CD4-positive, CD25-positive, alpha-beta regulatory T cell (primary cell): ENCODE data around the gene INTS2. TPM values are rescaled to one million over a fixed set of nuclear protein-coding genes. Genes with fewer than 3 reads are reported as not detected.

Experiments used
- ATAC-seq, 2 donors: fragments of 150-1000 bp; cut with Tn5 transposase; one replicate each; pipeline ENCODE4 v1.10.0; 2021; ENCODE audit warnings: low read depth in 2 of 2, moderate number of reproducible peaks in 2 of 2, moderate library complexity in 1 of 2
- DNase-seq, 3 donors: peaks; one replicate each; pipeline versions ENCODE4 v3.0.0 to v3.0.0-alpha.2; 2012 to 2022; ENCODE audit warnings: mixed read lengths in 1 of 3
- H3K27ac ChIP-seq: one replicate; pipeline ENCODE4 v1.7.0; 2013; ENCODE audit warnings: mild to moderate bottlenecking, low read length; ENCODE audit not compliant: insufficient read depth, poor library complexity, severe bottlenecking
- H3K27me3 ChIP-seq: one replicate; pipeline ENCODE4 v1.7.0; 2013; ENCODE audit warnings: low read length; ENCODE audit not compliant: control insufficient read depth, insufficient read depth
- H3K36me3 ChIP-seq: one replicate; pipeline ENCODE4 v1.7.0; 2013; ENCODE audit warnings: mild to moderate bottlenecking, low read length, moderate library complexity; ENCODE audit not compliant: control insufficient read depth, insufficient read depth
- H3K4me1 ChIP-seq: 2 replicates; pipeline ENCODE4 v1.7.0; 2013; ENCODE audit warnings: mild to moderate bottlenecking, low read length; ENCODE audit not compliant: insufficient read depth, control insufficient read depth, poor library complexity, severe bottlenecking
- H3K4me3 ChIP-seq: one replicate; pipeline ENCODE4 v1.7.0; 2013; ENCODE audit warnings: low read depth, mild to moderate bottlenecking, low read length, moderate library complexity
- H3K9me3 ChIP-seq, 2 experiments: 1 replicate in 1 of 2; 2 replicates in 1 of 2; pipeline ENCODE4 v1.7.0; 2013; ENCODE audit warnings: low read length in 2 of 2, mild to moderate bottlenecking in 1 of 2, moderate library complexity in 1 of 2; ENCODE audit not compliant: control insufficient read depth in 2 of 2
- H3K27ac Mint-ChIP-seq, 3 donors: one replicate each; pipeline ENCODE4 v1.8.0; 2020 to 2022; ENCODE audit warnings: mild to moderate bottlenecking in 3 of 3, mixed read lengths in 3 of 3, moderate library complexity in 2 of 3
- H3K27me3 Mint-ChIP-seq: one replicate; pipeline ENCODE4 v1.8.0; 2022; ENCODE audit warnings: mild to moderate bottlenecking, mixed read lengths
- H3K36me3 Mint-ChIP-seq: one replicate; pipeline ENCODE4 v1.8.0; 2020; ENCODE audit warnings: mixed read lengths
- H3K4me1 Mint-ChIP-seq, 4 donors: one replicate each; pipeline ENCODE4 v1.8.0; 2020 to 2022; ENCODE audit warnings: mixed read lengths in 4 of 4, mild to moderate bottlenecking in 1 of 4
- H3K4me3 Mint-ChIP-seq, 4 donors: one replicate each; pipeline ENCODE4 v1.8.0; 2020 to 2022; ENCODE audit warnings: mild to moderate bottlenecking in 4 of 4, mixed read lengths in 4 of 4, moderate library complexity in 3 of 4
- H3K9me3 Mint-ChIP-seq, 7 donors: one replicate each; pipeline ENCODE4 v1.8.0; 2020 to 2022; ENCODE audit warnings: mixed read lengths in 7 of 7, mild to moderate bottlenecking in 3 of 7, moderate library complexity in 2 of 7
- polyA plus RNA-seq, 4 donors: library from polyadenylated mRNA; unstranded; fragments of 300-500 nt; fragmentation: Illumina TruSeq; gene quantifications; one replicate each; pipeline ENCODE4 v1.2.3, GENCODE V29; 2021
- total RNA-seq: library from RNA; stranded (reverse); gene quantifications from one replicate; pipeline ENCODE4 v1.2.3, GENCODE V29; 2022

The INTS2 gene
- total and polyA plus RNA-seq, 5 donors from 2014 or later, result 3.3 to 10.3 (median 4.3) TPM

GRCh38 chr17:61837175-61838051 is 90.4 kb downstream of the INTS2 start:
- DNase-seq, result peak; percentile 36 to 72 (median 50)
- peaks cover 4% of the 10 kb centered on the region for H3K27me3 Mint-ChIP-seq
- H3K27me3 ChIP-seq, result no peaks in the 10 kb centered on the region
- no peaks in the 10 kb centered on the region for H3K9me3 ChIP-seq
- H3K4me3 Mint-ChIP-seq, result no peak overlapping the region
- ATAC-seq, result peak in 1 of 2 donors; percentile 39
- no peaks in the 10 kb centered on the region for H3K4me1 Mint-ChIP-seq
- no peaks in the 10 kb centered on the region for H3K36me3 Mint-ChIP-seq
- H3K4me3 ChIP-seq, result no peak overlapping the region
- H3K9me3 Mint-ChIP-seq, result peaks cover 0 to 2% (median 0%) of the 10 kb centered on the region in 7 donors
- H3K4me1 ChIP-seq, result no peaks in the 10 kb centered on the region
- no peak overlapping the region for H3K27ac Mint-ChIP-seq
- no peaks in the 10 kb centered on the region for H3K36me3 ChIP-seq
- H3K27ac ChIP-seq, result no peak overlapping the region

- H3K27ac Mint-ChIP-seq, result no peak overlapping the region
- H3K9me3 Mint-ChIP-seq, result no peaks in the 10 kb centered on the region
- H3K36me3 Mint-ChIP-seq, result no peaks in the 10 kb centered on the region
- H3K4me1 Mint-ChIP-seq, result no peaks in the 10 kb centered on the region
- H3K4me3 ChIP-seq, result no peak overlapping the region
- no peak overlapping the region for H3K4me3 Mint-ChIP-seq
- H3K9me3 ChIP-seq, result no peaks in the 10 kb centered on the region
- H3K4me1 ChIP-seq, result no peaks in the 10 kb centered on the region
- H3K27me3 Mint-ChIP-seq, result peaks cover 4% of the 10 kb centered on the region
- no peak for ATAC-seq
- H3K36me3 ChIP-seq, result no peaks in the 10 kb centered on the region
- H3K27ac ChIP-seq, result no peak overlapping the region
- H3K27me3 ChIP-seq, result no peaks in the 10 kb centered on the region
- no peak for DNase-seq
Measured at GRCh38 chr17:61836266-61837174, 91.3 kb downstream of the INTS2 start.

- Histone ChIP-seq H3K27me3 (no peaks in the 10 kb centered on the region), H3K4me3 (no peak overlapping the region), H3K27ac (no peak overlapping the region), H3K4me1 (no peaks in the 10 kb centered on the region), H3K9me3 (no peaks in the 10 kb centered on the region), H3K36me3 (no peaks in the 10 kb centered on the region)
- H3K27ac Mint-ChIP-seq, result no peak overlapping the region
- ATAC-seq (no peak), DNase-seq (no peak)
- no peaks in the 10 kb centered on the region for H3K27me3 Mint-ChIP-seq
- no peaks in the 10 kb centered on the region for H3K36me3 Mint-ChIP-seq
- H3K4me1 Mint-ChIP-seq, result no peaks in the 10 kb centered on the region
- H3K4me3 Mint-ChIP-seq, result no peak overlapping the region
- no peaks in the 10 kb centered on the region for H3K9me3 Mint-ChIP-seq
Measured at GRCh38 chr17:61835606-61836005, 92.2 kb downstream of the INTS2 start.

DNA sequence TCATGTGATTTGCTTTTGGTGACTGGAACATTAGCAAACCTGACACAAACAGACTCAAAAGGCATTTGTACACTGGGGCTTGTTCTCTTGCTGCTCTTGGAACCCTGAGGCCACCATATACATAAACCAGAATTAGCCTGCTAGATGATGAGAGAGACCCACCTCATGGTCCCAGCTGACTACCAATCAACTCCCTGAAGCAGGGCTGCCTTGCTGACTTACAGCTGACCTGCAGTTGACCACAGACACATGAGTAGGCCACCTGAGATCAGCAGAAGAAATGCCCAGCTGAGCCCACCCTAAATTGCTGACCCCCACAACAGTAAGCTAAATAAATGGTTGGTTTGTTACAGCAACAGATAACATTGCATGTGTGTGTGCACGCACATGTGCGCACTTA is 93.2 kb downstream of the INTS2 start:
- no peaks in the 10 kb centered on the region for H3K36me3 Mint-ChIP-seq
- H3K27ac Mint-ChIP-seq, result no peak overlapping the region
- no peaks in the 10 kb centered on the region for H3K27me3 Mint-ChIP-seq
- no peaks in the 10 kb centered on the region for H3K4me1 Mint-ChIP-seq
- H3K9me3 Mint-ChIP-seq, result no peaks in the 10 kb centered on the region
- H3K4me3 Mint-ChIP-seq, result no peak overlapping the region
- Histone ChIP-seq H3K4me1 (no peaks in the 10 kb centered on the region), H3K9me3 (no peaks in the 10 kb centered on the region), H3K4me3 (no peak overlapping the region), H3K36me3 (no peaks in the 10 kb centered on the region), H3K27me3 (no peaks in the 10 kb centered on the region), H3K27ac (no peak overlapping the region)
- ATAC-seq (no peak), DNase-seq (no peak)

GRCh38 chr17:61833536-61834193 is 94.1 kb downstream of the INTS2 start:
- no peaks in the 10 kb centered on the region for H3K9me3 Mint-ChIP-seq
- no peak overlapping the region for H3K4me3 ChIP-seq
- H3K36me3 Mint-ChIP-seq, result no peaks in the 10 kb centered on the region
- no peaks in the 10 kb centered on the region for H3K9me3 ChIP-seq
- ATAC-seq (no peak), DNase-seq (no peak)
- H3K27ac ChIP-seq, result no peak overlapping the region
- no peaks in the 10 kb centered on the region for H3K27me3 ChIP-seq
- no peaks in the 10 kb centered on the region for H3K4me1 Mint-ChIP-seq
- no peak overlapping the region for H3K27ac Mint-ChIP-seq
- no peak overlapping the region for H3K4me3 Mint-ChIP-seq
- no peaks in the 10 kb centered on the region for H3K27me3 Mint-ChIP-seq
- H3K36me3 ChIP-seq, result no peaks in the 10 kb centered on the region
- H3K4me1 ChIP-seq, result no peaks in the 10 kb centered on the region

GRCh38 chr17:61832463-61832862 is 95.3 kb downstream of the INTS2 start:
- Mint-ChIP-seq H3K4me1 (no peaks in the 10 kb centered on the region), H3K27ac (no peak overlapping the region), H3K27me3 (no peaks in the 10 kb centered on the region), H3K9me3 (no peaks in the 10 kb centered on the region), H3K4me3 (no peak overlapping the region), H3K36me3 (peaks cover 7% of the 10 kb centered on the region)
- Histone ChIP-seq H3K27ac (no peak overlapping the region), H3K4me3 (no peak overlapping the region), H3K36me3 (no peaks in the 10 kb centered on the region), H3K27me3 (no peaks in the 10 kb centered on the region), H3K9me3 (no peaks in the 10 kb centered on the region), H3K4me1 (no peaks in the 10 kb centered on the region)
- no peak for DNase-seq
- no peak for ATAC-seq

DNA sequence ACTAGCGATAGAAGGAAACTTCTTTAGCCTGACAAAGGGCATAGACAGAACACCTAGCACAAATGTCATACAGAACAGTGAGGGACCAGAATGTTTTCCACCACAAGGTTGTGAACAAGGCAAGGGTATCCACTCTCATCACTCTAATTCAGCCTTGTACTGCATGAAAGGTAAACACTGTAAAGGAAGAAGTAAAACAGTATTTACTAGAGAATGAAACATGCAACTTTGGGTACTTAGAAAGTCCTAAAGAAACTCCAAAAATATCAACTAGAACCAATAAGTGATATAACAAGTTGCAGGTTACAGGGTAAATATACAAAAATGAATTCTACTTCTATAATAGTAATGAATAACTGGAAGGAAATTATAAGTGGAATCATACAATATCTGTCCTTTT is 96.7 kb downstream of the INTS2 start:
- Histone ChIP-seq H3K27me3 (no peaks in the 10 kb centered on the region), H3K27ac (no peak overlapping the region), H3K36me3 (no peaks in the 10 kb centered on the region), H3K4me3 (no peak overlapping the region), H3K9me3 (no peaks in the 10 kb centered on the region), H3K4me1 (no peaks in the 10 kb centered on the region)
- Mint-ChIP-seq H3K27ac (no peak overlapping the region), H3K4me1 (no peaks in the 10 kb centered on the region), H3K9me3 (peaks cover 0 to 2% (median 0%) of the 10 kb centered on the region in 7 donors), H3K27me3 (no peaks in the 10 kb centered on the region), H3K36me3 (peaks cover 13% of the 10 kb centered on the region), H3K4me3 (no peak overlapping the region)
- ATAC-seq, result no peak
- no peak for DNase-seq
